ENCODE measurements around the gene RAB3C. TPM values are rescaled to one million over a fixed set of nuclear protein-coding genes. Genes with fewer than 3 reads are reported as not detected.

RAB3C gene
- total RNA-seq, 1 donor from 2014 or later, result not detected

DNA sequence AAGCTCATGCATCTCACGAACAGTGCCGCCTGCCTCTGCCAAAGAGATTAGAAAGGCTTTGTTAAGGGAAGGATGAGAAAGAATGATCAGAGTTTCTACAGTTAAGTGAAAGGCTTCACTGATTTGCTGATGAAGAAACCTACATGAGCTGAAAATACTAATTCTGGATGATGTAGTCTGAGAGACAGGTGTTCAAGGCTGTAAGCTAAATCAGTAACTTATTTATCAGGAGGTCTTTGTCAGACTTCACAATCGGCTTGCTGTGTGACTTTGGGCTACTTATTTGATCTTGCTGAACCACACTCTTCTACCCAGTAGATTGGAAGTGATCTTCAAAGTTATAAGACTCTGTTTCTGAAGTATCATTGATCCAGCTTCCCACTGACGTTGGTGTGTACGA is 264.2 kb downstream of the RAB3C start:
- no peak overlapping the region for H3K4me3 ChIP-seq (ENCODE audit: low read depth, low read length)
- no peak for DNase-seq (ENCODE audit: low read depth)
- TF ChIP-seq, protein P1, sequence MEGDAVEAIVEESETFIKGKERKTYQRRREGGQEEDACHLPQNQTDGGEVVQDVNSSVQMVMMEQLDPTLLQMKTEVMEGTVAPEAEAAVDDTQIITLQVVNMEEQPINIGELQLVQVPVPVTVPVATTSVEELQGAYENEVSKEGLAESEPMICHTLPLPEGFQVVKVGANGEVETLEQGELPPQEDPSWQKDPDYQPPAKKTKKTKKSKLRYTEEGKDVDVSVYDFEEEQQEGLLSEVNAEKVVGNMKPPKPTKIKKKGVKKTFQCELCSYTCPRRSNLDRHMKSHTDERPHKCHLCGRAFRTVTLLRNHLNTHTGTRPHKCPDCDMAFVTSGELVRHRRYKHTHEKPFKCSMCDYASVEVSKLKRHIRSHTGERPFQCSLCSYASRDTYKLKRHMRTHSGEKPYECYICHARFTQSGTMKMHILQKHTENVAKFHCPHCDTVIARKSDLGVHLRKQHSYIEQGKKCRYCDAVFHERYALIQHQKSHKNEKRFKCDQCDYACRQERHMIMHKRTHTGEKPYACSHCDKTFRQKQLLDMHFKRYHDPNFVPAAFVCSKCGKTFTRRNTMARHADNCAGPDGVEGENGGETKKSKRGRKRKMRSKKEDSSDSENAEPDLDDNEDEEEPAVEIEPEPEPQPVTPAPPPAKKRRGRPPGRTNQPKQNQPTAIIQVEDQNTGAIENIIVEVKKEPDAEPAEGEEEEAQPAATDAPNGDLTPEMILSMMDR (conservative IDR thresholded peaks at IDR 0.05; ENCODE audit: low read depth, low read length), result no peak

DNA sequence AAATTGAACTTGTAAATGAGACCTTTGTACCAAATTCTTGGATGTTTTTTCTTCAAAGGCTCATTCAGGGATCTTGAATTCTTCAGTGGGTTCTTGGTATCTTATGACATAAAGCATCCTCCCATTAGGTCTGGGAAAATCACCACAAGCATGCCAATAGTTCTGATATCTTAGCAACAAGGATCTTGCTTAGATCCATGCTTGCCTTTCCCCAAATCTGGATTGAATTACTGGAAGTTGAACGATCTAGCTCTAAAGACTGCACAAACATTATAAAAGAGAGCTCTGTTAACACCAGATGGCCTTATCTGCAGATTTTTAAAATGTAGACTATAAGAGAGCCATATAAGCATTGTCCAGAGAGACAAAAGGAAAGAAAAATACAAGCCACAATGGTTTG is 266.3 kb downstream of the RAB3C start:
- DNase-seq (ENCODE audit: low read depth), result no peak
- H3K4me3 ChIP-seq (ENCODE audit: low read depth, low read length), result no peak overlapping the region
- TF ChIP-seq, protein P1 (conservative IDR thresholded peaks at IDR 0.05; ENCODE audit: low read depth, low read length), result no peak

DNA sequence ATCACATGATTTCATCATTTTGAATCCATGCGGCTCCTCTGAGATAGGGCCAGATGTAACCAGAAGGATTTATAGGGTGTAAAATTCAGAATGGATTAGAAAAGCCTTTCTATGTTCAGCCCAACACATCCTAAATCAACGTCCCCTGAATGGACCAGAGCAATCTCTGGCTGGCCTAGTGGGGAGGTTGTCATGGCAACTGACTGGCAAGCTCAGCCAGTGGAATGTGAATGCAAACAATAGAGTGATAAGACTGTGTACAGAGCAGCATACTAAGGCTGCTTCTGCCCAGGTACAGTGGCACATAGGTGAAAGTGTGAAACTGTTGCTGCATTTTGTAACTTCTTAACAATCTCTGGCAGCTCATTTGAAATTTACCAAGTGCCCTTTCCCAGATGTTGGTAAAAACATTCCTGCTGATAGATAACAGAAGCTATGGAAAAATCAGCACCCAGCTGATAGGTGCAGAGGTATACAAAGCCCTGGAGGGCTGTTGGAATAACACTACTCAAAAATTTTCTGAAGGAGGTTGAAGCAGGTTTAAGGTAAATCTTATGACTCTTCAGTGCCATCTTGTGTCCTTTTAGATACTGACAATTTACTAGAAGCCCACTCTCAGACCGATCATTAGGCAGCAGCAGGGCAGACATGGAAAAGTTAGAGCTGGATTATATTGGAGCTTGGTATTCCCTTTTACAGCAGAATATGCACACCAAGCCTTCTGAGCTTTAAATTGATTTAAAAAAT is 267.2 kb downstream of the RAB3C start:
- H3K4me3 ChIP-seq (ENCODE audit: low read depth, low read length), result no peak overlapping the region
- peak; percentile 6 for DNase-seq (ENCODE audit: low read depth)
- TF ChIP-seq, protein P1 (conservative IDR thresholded peaks at IDR 0.05; ENCODE audit: low read depth, low read length), result peak; percentile 63

DNA sequence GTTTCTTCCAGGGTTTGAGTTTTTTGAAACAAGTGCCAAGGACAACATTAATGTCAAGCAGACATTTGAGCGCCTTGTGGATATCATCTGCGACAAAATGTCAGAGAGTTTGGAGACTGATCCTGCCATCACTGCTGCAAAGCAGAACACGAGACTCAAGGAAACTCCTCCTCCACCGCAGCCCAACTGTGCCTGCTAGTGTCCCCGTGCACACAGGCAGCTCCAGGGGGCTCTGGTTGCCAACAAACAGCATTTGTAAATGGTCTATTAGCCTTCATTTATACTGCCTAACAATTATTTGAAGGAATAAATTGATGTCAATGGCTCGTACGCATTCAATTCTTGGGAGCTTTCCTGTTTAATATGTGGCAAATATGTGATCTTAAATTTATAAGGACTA is 268.3 kb downstream of the RAB3C start:
- TF ChIP-seq, protein P1 (conservative IDR thresholded peaks at IDR 0.05; ENCODE audit: low read depth, low read length), result no peak
- DNase-seq (ENCODE audit: low read depth), result no peak
- H3K4me3 ChIP-seq (ENCODE audit: low read depth, low read length), result no peak overlapping the region

DNA sequence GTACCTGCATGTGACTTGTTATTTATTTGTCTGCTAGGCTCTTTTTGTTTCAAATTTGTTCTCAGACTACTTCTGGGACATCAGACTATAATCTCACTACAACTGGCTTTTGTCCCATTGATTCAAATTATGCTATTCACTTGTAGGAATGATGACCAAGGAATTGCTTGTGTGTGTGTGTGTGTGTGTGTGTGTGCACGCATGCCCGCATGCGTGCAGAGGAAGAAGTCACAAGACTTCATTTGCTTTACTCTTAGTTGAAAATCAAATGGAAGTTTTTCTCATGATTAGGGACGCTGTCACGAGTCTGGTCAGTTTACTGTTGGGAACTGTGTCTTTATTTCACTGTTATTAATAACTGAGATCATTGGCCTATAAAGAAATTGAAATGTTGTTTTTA is 268.7 kb downstream of the RAB3C start:
- TF ChIP-seq, protein P1 (conservative IDR thresholded peaks at IDR 0.05; ENCODE audit: low read depth, low read length), result no peak
- no peak for DNase-seq (ENCODE audit: low read depth)
- no peak overlapping the region for H3K4me3 ChIP-seq (ENCODE audit: low read depth, low read length)

DNA sequence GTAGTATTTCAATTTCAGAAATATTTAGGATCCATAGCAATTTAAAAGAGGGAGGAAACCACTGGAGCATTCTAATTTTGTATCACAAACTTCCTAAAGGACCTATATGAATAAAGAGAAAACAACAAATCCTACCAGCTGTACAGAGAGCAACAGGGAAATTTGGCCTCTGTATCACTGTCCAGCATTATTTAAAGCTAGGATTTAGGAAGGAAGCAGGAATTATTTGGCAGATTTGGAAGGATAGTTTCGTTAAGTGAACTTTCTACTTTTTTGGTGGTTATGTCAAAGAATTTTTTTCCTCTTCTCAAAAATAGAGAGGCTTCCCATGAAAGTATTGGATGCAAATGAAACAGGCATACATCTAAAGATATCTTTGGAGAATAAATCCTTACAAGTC is 269.7 kb downstream of the RAB3C start:
- DNase-seq (ENCODE audit: low read depth), result no peak
- H3K4me3 ChIP-seq (ENCODE audit: low read depth, low read length), result no peak overlapping the region
- TF ChIP-seq, protein P1 (conservative IDR thresholded peaks at IDR 0.05; ENCODE audit: low read depth, low read length), result no peak

DNA sequence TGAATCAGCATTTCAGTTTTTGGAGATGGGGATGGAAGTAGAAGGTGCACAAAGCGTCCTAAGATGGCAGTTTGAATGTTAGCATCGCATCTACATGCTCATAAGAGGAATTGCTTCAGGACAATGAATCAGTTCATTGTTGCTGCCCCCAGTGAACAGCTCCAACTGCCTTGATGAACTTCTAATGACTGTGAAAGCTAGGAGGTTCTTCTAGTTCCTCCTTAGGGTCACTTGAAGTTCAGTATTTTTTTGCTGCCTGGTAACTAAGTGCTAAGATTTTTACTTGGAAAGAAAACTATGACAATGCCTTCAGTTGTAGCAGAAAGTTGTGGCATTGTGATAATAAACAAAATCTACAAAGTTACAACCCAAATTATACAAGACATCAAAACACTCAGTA is 271.6 kb downstream of the RAB3C start:
- TF ChIP-seq, protein P1 (conservative IDR thresholded peaks at IDR 0.05; ENCODE audit: low read depth, low read length), result no peak
- no peak overlapping the region for H3K4me3 ChIP-seq (ENCODE audit: low read depth, low read length)
- no peak for DNase-seq (ENCODE audit: low read depth)
